CD4-positive, alpha-beta T cell treated with Interleukin-10 for 1 hour (primary cell): ENCODE results near the gene CCL3.
A peak's percentile ranks its signal among the peaks of the same experiment; 100 is the strongest.
"Not testable (repeated sequence)": the region's sequence is repeated elsewhere in the genome, so short reads cannot be mapped to it uniquely, and the experiment has no call there.

Source experiments
- DNase-seq: peaks from one replicate; pipeline ENCODE4 v3.0.0-alpha.2; 2020

Gene CCL3

GRCh38 chr17:36083691-36084090 is 6.3 kb downstream of the CCL3 start:
- DNase-seq = not testable (repeated sequence)

GRCh38 chr17:36082482-36083120 is 7.3 kb downstream of the CCL3 start:
- DNase-seq = peak; percentile 80

- peak; percentile 30 for DNase-seq
Observed at GRCh38 chr17:36081681-36082471, 8.1 kb downstream of the CCL3 start.

- DNase-seq = no peak
Observed at GRCh38 chr17:36074365-36074764, 15.6 kb downstream of the CCL3 start.

- DNase-seq = peak; percentile 75
Observed at GRCh38 chr17:36072431-36073121, 17.4 kb downstream of the CCL3 start.

- no peak for DNase-seq
Observed at GRCh38 chr17:36071751-36072150, 18.2 kb downstream of the CCL3 start.

GRCh38 chr17:36070427-36070826 is 19.5 kb downstream of the CCL3 start:
- no peak for DNase-seq

- no peak for DNase-seq
Observed at GRCh38 chr17:36069136-36069535, 20.8 kb downstream of the CCL3 start.

- no peak for DNase-seq
Observed at GRCh38 chr17:36068524-36068923, 21.4 kb downstream of the CCL3 start.

- peak; percentile 62 for DNase-seq
Observed at GRCh38 chr17:36066365-36066985, 23.5 kb downstream of the CCL3 start.

- DNase-seq = no peak
Observed at GRCh38 chr17:36063786-36064541, 26.0 kb downstream of the CCL3 start, which contains the start of gene CCL18. CCL18 (plus strand) TSS chr17:36064272; CDS start chr17:36064343, 71 bp downstream.

- DNase-seq = no peak
Observed at GRCh38 chr17:36060816-36061215, 29.1 kb downstream of the CCL3 start.

GRCh38 chr17:36059406-36059805 is 30.5 kb downstream of the CCL3 start:
- no peak for DNase-seq

GRCh38 chr17:36057911-36058310 is 32.0 kb downstream of the CCL3 start:
- no peak for DNase-seq

GRCh38 chr17:36055921-36056520 is 33.9 kb downstream of the CCL3 start:
- no peak for DNase-seq

GRCh38 chr17:36055171-36055570 is 34.8 kb downstream of the CCL3 start:
- DNase-seq = no peak

- no peak for DNase-seq
Observed at GRCh38 chr17:36049643-36050042, 40.3 kb downstream of the CCL3 start.

- DNase-seq = no peak
Observed at GRCh38 chr17:36048066-36048465, 41.9 kb downstream of the CCL3 start.
